WERI-Rb-1 (cell line): ENCODE results near the gene HS3ST3B1.

Experiments
- DNase-seq: peaks from one replicate; pipeline ENCODE4 v3.0.0-alpha.2; 2020
- H3K27ac ChIP-seq: fragments of 250-450 bp; sonication (Bioruptor Pico); 2 replicates; pipeline ENCODE4 v1.5.1; 2020; ENCODE audit warnings: mild to moderate bottlenecking, moderate library complexity
- H3K27me3 ChIP-seq: fragments of 250-450 bp; sonication (Bioruptor Pico); 2 replicates; pipeline ENCODE4 v1.5.1; 2021; ENCODE audit warnings: mild to moderate bottlenecking, low read depth, moderate library complexity; ENCODE audit not compliant: insufficient read depth, severe bottlenecking
- H3K36me3 ChIP-seq: fragments of 250-450 bp; sonication (Bioruptor Pico); 2 replicates; pipeline ENCODE4 v1.5.1; 2020; ENCODE audit warnings: mild to moderate bottlenecking, moderate library complexity
- H3K4me3 ChIP-seq: 2 replicates; pipeline ENCODE4 v1.5.1; 2011; ENCODE audit warnings: low read depth, mild to moderate bottlenecking, control low read depth, low read length
- H3K9me3 ChIP-seq: fragments of 250-450 bp; sonication (Bioruptor Pico); 2 replicates; pipeline ENCODE4 v1.5.1; 2021; ENCODE audit warnings: mild to moderate bottlenecking, moderate library complexity; ENCODE audit not compliant: severe bottlenecking
- TF ChIP-seq, protein P1 (sequence below): IDR thresholded peaks from 2 replicates; pipeline ENCODE4 v1.5.1; 2011; ENCODE audit warnings: low read depth, mild to moderate bottlenecking, control low read depth, inconsistent platforms, low read length

The HS3ST3B1 gene

DNA sequence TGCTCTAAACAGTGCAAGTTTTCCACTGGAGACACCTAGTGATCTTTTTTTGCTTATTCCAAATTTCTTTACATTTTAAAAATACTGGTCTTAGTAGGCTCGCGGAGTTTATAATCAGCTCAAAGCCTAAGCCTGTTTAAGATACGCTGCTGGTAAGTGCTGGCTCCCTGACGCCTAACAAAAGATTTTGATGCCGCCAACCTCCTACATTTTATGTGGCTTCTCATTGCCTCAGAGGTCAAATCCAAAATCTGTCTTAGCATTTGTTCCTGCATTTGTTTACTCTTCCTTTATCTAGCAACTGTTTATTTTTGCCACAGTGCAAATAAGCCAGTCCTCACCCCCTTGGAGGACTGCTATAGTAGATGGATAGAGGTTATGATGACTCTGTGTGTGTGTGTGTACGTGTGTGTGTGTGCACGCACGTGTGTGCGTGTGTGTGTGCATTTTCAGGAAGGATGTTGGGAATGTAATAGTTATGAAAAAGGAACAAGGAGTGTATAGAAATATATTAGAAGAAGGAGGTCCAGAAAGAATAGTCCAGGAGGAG lies 24.8 kb downstream of the HS3ST3B1 start:
- no peaks in the 10 kb centered on the region for H3K27me3 ChIP-seq
- peak overlapping the region; percentile 63 for H3K27ac ChIP-seq
- peak; percentile 35 for DNase-seq
- TF ChIP-seq, protein P1, sequence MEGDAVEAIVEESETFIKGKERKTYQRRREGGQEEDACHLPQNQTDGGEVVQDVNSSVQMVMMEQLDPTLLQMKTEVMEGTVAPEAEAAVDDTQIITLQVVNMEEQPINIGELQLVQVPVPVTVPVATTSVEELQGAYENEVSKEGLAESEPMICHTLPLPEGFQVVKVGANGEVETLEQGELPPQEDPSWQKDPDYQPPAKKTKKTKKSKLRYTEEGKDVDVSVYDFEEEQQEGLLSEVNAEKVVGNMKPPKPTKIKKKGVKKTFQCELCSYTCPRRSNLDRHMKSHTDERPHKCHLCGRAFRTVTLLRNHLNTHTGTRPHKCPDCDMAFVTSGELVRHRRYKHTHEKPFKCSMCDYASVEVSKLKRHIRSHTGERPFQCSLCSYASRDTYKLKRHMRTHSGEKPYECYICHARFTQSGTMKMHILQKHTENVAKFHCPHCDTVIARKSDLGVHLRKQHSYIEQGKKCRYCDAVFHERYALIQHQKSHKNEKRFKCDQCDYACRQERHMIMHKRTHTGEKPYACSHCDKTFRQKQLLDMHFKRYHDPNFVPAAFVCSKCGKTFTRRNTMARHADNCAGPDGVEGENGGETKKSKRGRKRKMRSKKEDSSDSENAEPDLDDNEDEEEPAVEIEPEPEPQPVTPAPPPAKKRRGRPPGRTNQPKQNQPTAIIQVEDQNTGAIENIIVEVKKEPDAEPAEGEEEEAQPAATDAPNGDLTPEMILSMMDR: no peak
- H3K9me3 ChIP-seq: no peaks in the 10 kb centered on the region
- peaks cover 10% of the 10 kb centered on the region for H3K36me3 ChIP-seq
- H3K4me3 ChIP-seq: no peak overlapping the region

DNA sequence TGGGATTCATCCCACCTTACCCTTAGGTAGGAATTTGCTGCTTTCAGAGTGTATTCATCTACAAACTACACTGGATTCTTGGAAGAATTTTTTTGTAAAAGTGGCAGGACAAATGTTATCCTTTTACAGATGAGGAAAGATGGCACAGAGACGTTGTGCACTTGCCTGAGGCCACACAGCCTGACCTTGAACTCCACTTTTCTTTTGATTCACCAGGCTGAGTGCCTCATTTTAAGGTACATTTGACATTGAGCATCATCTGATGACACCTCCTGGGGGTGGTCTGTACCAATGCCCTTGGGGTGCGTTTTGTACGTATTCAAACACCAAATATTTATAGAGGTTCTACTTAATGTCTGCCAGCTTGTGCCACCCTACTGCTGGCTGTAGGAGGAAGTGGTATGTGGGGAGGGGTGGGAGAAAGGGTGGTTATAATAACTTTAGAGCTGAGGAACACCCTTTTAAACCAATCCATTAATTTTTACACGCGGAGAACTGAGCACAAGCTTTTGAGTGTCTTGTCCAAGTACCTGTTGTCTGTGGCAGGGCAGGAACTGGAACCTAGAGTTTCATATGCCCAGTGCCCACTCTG lies 29.1 kb downstream of the HS3ST3B1 start:
- Histone ChIP-seq H3K9me3 (no peaks in the 10 kb centered on the region), H3K27me3 (no peaks in the 10 kb centered on the region), H3K27ac (peak overlapping the region; percentile 51; the same call in 1 of the 2 replicates), H3K4me3 (no peak overlapping the region), H3K36me3 (peaks cover 15% of the 10 kb centered on the region)
- TF ChIP-seq, protein P1: no peak
- DNase-seq: no peak

DNA sequence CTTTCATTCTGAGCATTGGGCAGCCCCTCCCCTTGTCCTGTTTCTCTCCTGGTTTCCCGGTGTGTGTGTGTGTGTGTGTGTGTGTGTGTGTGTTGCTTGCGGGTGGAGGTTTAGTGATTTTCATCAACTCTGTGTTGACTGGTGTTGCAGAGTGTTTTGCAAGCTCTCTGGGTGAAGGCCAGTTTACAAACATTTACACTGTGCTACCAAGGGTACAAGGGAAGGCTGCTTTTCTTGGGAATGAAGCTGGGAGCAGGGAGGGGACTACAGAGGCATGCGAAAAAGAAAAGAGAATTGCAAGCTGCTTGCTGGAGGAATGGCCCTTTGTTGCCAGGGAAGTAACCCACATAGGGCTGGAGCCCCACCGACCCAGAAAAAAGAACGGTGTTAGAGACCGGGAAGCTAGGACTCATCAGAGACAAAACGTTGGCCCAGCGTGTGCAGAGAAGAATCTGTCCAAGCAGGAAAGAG lies 29.6 kb downstream of the HS3ST3B1 start:
- no peak for DNase-seq

DNA sequence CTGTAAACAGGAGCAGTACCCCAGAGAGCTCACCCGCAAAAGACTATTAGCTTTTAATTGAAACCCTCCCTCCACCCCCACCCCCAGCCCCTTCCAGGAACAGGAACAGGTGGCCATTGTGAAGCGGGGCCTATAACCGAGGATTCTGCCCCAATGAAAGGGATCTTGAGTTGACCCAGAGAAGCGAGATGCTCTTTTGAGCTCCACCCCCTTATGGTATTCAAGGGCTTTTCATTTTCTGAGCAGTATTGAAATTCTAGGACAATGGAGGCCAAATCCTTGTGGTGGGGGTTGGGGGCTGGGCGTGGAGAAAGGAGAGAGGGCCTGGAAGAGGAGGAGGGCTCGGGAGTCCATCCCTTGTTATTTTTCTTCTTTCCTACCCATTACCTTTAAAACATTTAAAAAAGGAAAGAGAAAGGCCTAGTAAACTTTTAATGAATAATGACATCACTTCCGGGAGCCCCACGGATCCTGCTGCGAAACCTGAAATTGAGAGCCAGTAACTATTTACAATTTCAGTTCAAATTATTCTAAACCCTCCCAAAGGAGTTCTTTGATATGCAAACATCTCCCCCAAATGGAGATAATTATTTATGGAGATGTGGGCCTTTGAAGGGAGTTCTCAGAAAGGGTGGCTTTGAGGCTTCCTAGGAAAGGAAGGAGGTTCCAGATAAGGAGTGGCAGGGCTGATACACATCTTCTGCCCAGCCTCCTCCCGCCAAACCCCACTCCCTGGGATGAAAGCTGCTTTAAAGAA lies 30.5 kb downstream of the HS3ST3B1 start:
- H3K27me3 ChIP-seq: no peaks in the 10 kb centered on the region
- H3K4me3 ChIP-seq: no peak overlapping the region
- no peak for DNase-seq
- peak overlapping the region; percentile 51 for H3K27ac ChIP-seq
- no peaks in the 10 kb centered on the region for H3K9me3 ChIP-seq
- peaks cover 15% of the 10 kb centered on the region for H3K36me3 ChIP-seq
- TF ChIP-seq, protein P1: no peak

More for the DNA sequence above, 29.6 kb downstream of the HS3ST3B1 start:
- no peak overlapping the region for H3K4me3 ChIP-seq
- H3K9me3 ChIP-seq: no peaks in the 10 kb centered on the region
- H3K36me3 ChIP-seq: peaks cover 15% of the 10 kb centered on the region
- H3K27ac ChIP-seq: peak overlapping the region; percentile 51; the same call in 1 of the 2 replicates
- H3K27me3 ChIP-seq: no peaks in the 10 kb centered on the region
- TF ChIP-seq, protein P1: no peak

DNA sequence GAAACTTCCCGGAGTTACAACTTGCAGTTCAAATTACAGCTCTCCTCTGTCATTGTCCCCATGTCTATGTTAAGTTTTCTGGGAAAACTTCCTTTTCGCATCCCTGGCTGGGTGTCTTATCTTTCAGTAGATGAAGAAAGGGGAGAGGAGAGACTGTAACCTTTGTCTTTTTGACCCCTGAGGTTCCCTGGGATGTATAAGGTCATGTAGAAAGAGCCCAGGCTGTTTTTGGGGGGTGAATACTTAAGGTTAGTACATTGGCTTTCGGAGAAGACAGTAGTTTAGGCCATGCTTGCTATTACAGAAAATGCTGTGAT lies 31.1 kb downstream of the HS3ST3B1 start:
- Histone ChIP-seq H3K4me3 (no peak overlapping the region), H3K36me3 (peaks cover 15% of the 10 kb centered on the region), H3K27ac (peak overlapping the region; percentile 7), H3K9me3 (no peaks in the 10 kb centered on the region), H3K27me3 (no peaks in the 10 kb centered on the region)
- DNase-seq: no peak
- TF ChIP-seq, protein P1: no peak
